Esophagus muscularis mucosa (tissue), 4 donors: ENCODE results near the gene MEGF6. TPM values are rescaled to one million over a fixed set of nuclear protein-coding genes. Genes with fewer than 3 reads are reported as not detected.

Source experiments
- DNase-seq: peaks from one replicate; pipeline ENCODE4 v3.0.0-alpha.2; 2017; ENCODE audit errors: extremely low spot score
- H3K27ac ChIP-seq, 4 donors: fragments of 200-600 bp; sonication (generic); replicated peaks in 1 of 4; 1 replicate in 3 of 4; 2 replicates in 1 of 4; pipeline ENCODE4 v1.5.1; 2016 to 2019; ENCODE audit warnings: mild to moderate bottlenecking in 1 of 4
- H3K27me3 ChIP-seq, 4 donors: fragments of 200-600 bp; sonication (generic); one replicate each; pipeline versions ENCODE4 v1.5.1 to v1.6.0; 2016 to 2019
- H3K36me3 ChIP-seq, 4 donors: fragments of 200-600 bp; sonication (generic); one replicate each; pipeline ENCODE4 v1.5.1; 2016 to 2019
- H3K4me1 ChIP-seq, 4 donors: fragments of 200-600 bp; sonication (generic); one replicate each; pipeline ENCODE4 v1.5.1; 2016 to 2019
- H3K4me3 ChIP-seq, 4 donors: fragments of 200-600 bp; sonication (generic); 1 replicate in 2 of 4; 2 replicates in 2 of 4; pipeline ENCODE4 v1.5.1; 2016 to 2019; ENCODE audit warnings: mild to moderate bottlenecking in 4 of 4, moderate library complexity in 1 of 4
- H3K9me3 ChIP-seq, 4 donors: fragments of 200-600 bp; sonication (generic); 1 replicate in 3 of 4; 2 replicates in 1 of 4; pipeline ENCODE4 v1.5.1; 2016 to 2019
- EP300 ChIP-seq: sonication (generic); formaldehyde crosslinking; IDR thresholded peaks from one replicate; pipeline ENCODE4 v1.6.1; 2017; ENCODE audit warnings: antibody characterized with exemption
- POLR2A ChIP-seq: fragments of 450-650 bp; IDR thresholded peaks from one replicate; pipeline ENCODE4 v1.6.1; 2017; ENCODE audit warnings: antibody characterized with exemption, moderate library complexity, mild to moderate bottlenecking, low read depth
- POLR2AphosphoS5 ChIP-seq, 2 donors: sonication (generic); formaldehyde crosslinking; IDR thresholded peaks; one replicate each; pipeline ENCODE4 v1.6.1; 2017; ENCODE audit warnings: antibody characterized with exemption in 2 of 2
- WGBS: methylation state at CpG from one replicate; pipeline ENCODE4 v1.1.5; 2018; 5-methylcytosine and 5-hydroxymethylcytosine counted together
- intact Hi-C: fragments of 100-400 bp; cut with DNase I; formaldehyde crosslinking; loops from one replicate; pipeline ENCODE4 v1.15.1; 2023
- total RNA-seq, 4 donors: library from RNA; depleted of rRNA; stranded (reverse); fragments of >200 nt; gene quantifications; one replicate each; pipeline versions ENCODE4 v1.1.0 to v1.2.1, GENCODE V29; 2016
- TF ChIP-seq, protein P1 (sequence below), 3 experiments: fragments of 200-600 bp in 2 of 3; fragments of 450-650 bp in 1 of 3; sonication (generic) in 2 of 3; IDR thresholded peaks; one replicate each; pipeline ENCODE4 v1.5.1; 2017 to 2019; ENCODE audit warnings: antibody characterized with exemption in 3 of 3, mild to moderate bottlenecking in 2 of 3, moderate library complexity in 1 of 3

MEGF6 gene
- total RNA-seq, 4 donors from 2014 or later: 9.3 to 18.1 (median 12.7) TPM

DNA sequence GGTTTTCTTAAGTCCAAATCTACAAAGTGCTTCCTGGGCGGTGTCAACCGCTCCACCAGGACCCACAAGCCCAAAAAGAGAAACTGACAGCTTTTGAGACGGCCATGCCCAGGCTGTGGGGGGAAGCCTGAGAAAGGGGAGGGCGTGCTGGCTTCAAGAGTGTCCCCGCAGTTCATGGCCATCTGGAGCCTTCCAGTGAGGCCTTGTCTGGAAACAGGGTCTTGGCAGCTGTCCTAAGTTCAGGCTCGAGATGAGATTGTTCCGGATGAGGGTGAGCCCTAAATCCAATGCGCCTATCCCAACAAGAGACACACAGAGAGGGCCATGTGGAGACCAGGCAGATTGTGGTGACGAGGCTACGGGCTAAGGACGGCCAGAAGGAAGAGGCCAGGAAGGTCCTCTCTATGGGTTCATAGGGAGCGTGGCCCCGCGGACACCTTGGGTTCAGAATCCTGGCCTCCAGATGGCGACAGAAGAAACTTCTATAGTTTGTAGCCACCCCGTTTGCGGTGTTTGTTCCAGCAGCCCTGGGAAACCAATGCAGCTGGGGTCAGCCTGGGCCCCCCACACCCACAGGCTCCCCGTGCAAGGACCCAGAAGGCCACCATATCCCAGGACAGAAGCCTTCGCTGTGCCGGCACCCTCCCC is 86.6 kb downstream of the MEGF6 start:
- H3K27me3 ChIP-seq: peaks cover 0 to 38% (median 0%) of the 10 kb centered on the region in 4 donors
- TF ChIP-seq POLR2AphosphoS5 (IDR thresholded peaks at IDR 0.05) (no peak), POLR2A (no peak), EP300 (no peak)
- TF ChIP-seq, protein P1, sequence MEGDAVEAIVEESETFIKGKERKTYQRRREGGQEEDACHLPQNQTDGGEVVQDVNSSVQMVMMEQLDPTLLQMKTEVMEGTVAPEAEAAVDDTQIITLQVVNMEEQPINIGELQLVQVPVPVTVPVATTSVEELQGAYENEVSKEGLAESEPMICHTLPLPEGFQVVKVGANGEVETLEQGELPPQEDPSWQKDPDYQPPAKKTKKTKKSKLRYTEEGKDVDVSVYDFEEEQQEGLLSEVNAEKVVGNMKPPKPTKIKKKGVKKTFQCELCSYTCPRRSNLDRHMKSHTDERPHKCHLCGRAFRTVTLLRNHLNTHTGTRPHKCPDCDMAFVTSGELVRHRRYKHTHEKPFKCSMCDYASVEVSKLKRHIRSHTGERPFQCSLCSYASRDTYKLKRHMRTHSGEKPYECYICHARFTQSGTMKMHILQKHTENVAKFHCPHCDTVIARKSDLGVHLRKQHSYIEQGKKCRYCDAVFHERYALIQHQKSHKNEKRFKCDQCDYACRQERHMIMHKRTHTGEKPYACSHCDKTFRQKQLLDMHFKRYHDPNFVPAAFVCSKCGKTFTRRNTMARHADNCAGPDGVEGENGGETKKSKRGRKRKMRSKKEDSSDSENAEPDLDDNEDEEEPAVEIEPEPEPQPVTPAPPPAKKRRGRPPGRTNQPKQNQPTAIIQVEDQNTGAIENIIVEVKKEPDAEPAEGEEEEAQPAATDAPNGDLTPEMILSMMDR (IDR thresholded peaks at IDR 0.05): no peak
- WGBS: 86% methylated on average over 7 of the region's 20 CpGs
- H3K27ac ChIP-seq: no peak overlapping the region
- no peak for DNase-seq
- intact Hi-C loops: no loop called here
- H3K4me3 ChIP-seq: no peak overlapping the region
- peaks cover 0 to 15% (median 3%) of the 10 kb centered on the region in 4 donors for H3K36me3 ChIP-seq
- peaks cover 2 to 9% (median 8%) of the 10 kb centered on the region in 4 donors for H3K4me1 ChIP-seq
- no peaks in the 10 kb centered on the region for H3K9me3 ChIP-seq

DNA sequence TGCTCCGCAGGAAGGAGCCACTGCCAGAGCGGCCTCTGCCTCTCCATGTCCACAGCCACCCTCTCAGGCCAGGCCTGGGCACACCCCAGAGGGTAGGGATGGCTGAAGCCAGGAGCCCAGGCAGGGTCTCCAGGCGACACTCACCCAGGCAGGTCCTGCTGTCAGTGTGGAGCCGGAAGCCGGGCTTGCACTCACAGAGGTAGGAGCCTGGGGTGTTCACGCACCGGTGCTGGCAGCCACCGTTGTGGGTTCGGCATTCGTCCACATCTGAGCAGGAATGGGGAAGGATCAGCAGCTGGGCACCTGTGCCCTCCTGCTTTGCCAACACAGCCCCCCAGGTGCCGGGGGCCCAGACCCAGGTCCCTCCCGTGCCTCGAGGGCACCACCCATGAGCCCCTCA is 87.3 kb downstream of the MEGF6 start:
- no peaks in the 10 kb centered on the region for H3K9me3 ChIP-seq
- no peak for DNase-seq
- H3K4me1 ChIP-seq: peaks cover 0 to 3% (median under 1%) of the 10 kb centered on the region in 4 donors
- H3K27ac ChIP-seq: no peak overlapping the region
- intact Hi-C loops: no loop called here
- TF ChIP-seq POLR2A: no peak
- no peak for TF ChIP-seq POLR2AphosphoS5 (IDR thresholded peaks at IDR 0.05)
- no peak for TF ChIP-seq EP300
- TF ChIP-seq, protein P1 (IDR thresholded peaks at IDR 0.05): no peak
- H3K36me3 ChIP-seq: peaks cover 0 to 15% (median 3%) of the 10 kb centered on the region in 4 donors
- no peak overlapping the region for H3K4me3 ChIP-seq
- 98% methylated on average over 6 of the region's 13 CpGs for WGBS
- peaks cover 0 to 34% (median 0%) of the 10 kb centered on the region in 4 donors for H3K27me3 ChIP-seq

DNA sequence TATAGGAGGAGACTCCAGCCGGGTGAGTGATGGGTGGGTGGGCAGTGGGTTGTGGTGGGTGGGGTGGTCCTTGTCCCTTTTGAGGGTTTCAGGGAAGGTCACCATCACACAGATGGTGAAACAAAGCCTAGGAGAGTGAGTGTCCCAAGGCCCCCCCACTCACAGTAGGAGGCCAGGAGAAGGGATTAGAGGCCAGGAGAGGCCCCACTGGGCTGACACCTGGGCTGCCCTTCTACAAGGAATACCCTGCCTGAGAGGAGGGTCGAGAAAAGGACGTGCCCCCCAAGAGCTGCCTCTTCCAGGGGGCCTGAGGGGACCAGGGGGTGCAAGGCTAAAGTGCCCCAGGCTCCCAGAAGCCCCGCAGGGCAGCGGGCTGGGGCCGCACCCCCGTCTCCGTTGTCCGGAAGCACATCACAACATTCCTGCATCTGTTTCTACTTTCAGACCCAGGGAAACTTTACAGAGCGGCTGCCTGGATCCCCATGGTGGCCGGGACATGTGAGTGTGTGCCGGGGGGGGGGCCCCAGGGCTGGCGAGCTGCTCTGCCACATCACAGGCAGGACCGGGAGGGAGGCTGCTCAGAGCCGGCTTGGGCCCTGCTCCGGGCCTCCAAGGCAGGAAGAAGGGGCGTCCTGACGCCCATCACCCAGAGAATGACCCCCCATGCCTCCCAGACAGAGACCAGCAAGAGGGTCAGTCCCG is 88.6 kb downstream of the MEGF6 start:
- TF ChIP-seq EP300 (no peak), POLR2AphosphoS5 (IDR thresholded peaks at IDR 0.05) (no peak)
- intact Hi-C loops: no loop called here
- WGBS: 78% methylated on average over 10 of the region's 19 CpGs
- peaks cover 0 to 27% (median 0%) of the 10 kb centered on the region in 4 donors for H3K27me3 ChIP-seq
- H3K27ac ChIP-seq: no peak overlapping the region
- DNase-seq: no peak
- peaks cover 0 to 15% (median 3%) of the 10 kb centered on the region in 4 donors for H3K36me3 ChIP-seq
- no peak overlapping the region for H3K4me3 ChIP-seq
- no peaks in the 10 kb centered on the region for H3K9me3 ChIP-seq
- no peaks in the 10 kb centered on the region for H3K4me1 ChIP-seq

DNA sequence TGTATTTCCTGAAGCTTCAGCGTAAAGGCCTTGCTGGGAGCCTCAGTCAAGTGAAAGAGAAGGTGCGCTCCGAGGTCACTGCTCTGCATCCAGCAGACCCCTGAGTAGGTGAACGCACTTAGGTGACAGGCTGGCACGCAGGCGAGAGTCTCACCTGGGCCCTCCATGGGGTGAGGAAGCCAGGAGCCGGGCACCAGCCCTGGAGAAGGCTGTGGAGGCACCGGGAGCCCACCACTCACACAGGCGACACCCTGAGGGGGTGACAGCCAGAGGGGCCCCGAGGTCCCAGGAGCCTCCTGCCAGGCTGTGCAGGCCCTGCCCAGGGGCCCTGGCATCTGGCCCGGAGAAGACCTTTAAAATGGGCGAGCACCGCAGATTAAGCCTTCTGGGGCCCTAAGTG is 89.2 kb downstream of the MEGF6 start:
- no peak for DNase-seq
- no peaks in the 10 kb centered on the region for H3K4me1 ChIP-seq
- 96% methylated on average over 11 of the region's 13 CpGs for WGBS
- intact Hi-C loops: no loop called here
- peaks cover 0 to 12% (median 3%) of the 10 kb centered on the region in 4 donors for H3K36me3 ChIP-seq
- no peak overlapping the region for H3K27ac ChIP-seq
- TF ChIP-seq POLR2AphosphoS5 (IDR thresholded peaks at IDR 0.05): no peak
- H3K4me3 ChIP-seq: no peak overlapping the region
- H3K9me3 ChIP-seq: no peaks in the 10 kb centered on the region
- H3K27me3 ChIP-seq: peaks cover 0 to 21% (median 0%) of the 10 kb centered on the region in 4 donors

DNA sequence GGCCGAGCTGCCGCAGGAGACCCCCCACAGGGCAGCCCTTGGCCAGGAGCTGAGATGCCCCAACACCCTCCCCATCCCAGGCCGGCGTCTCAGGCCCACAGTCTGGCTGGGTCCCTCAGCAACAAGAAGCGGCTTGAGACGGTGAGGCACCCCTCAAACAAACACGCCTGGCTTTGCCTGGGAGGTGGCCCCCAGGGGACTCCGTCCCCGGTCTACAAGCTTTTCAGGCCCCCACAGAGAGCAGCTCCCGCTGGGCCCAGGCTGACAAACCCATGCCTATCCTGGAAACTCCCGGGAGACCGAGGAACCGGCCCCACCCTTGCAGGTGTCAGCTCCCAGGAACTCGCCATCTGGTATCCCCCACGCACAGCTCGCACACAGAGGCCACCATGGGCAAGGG is 89.9 kb downstream of the MEGF6 start:
- DNase-seq: no peak
- 86% methylated on average over 15 of the region's 16 CpGs for WGBS
- Histone ChIP-seq H3K4me1 (no peaks in the 10 kb centered on the region), H3K9me3 (no peaks in the 10 kb centered on the region), H3K4me3 (no peak overlapping the region), H3K27me3 (peaks cover 0 to 14% (median 0%) of the 10 kb centered on the region in 4 donors), H3K36me3 (peaks cover 0 to 12% (median 3%) of the 10 kb centered on the region in 4 donors), H3K27ac (no peak overlapping the region)
- TF ChIP-seq, protein P1 (IDR thresholded peaks at IDR 0.05): no peak
- no peak for TF ChIP-seq POLR2A
- TF ChIP-seq EP300: no peak
- intact Hi-C loops: no loop called here
